ENCODE results near the gene RABGAP1L.

GRCh38 chr1:174269989-174270651 is 110.8 kb downstream of the RABGAP1L start:
- TF ChIP-seq CTCF (IDR thresholded peaks at IDR 0.05; ENCODE audit: low read depth, low read length) (no peak), EZH2phosphoT487 (IDR thresholded peaks at IDR 0.05; ENCODE audit: low read depth) (no peak)
